ENCODE measurements around the gene FAM210B.

- TF ChIP-seq POLR2A (IDR thresholded peaks at IDR 0.05) (no peak), POLR2AphosphoS5 (IDR thresholded peaks at IDR 0.05) (no peak)
- TF ChIP-seq, protein P1, sequence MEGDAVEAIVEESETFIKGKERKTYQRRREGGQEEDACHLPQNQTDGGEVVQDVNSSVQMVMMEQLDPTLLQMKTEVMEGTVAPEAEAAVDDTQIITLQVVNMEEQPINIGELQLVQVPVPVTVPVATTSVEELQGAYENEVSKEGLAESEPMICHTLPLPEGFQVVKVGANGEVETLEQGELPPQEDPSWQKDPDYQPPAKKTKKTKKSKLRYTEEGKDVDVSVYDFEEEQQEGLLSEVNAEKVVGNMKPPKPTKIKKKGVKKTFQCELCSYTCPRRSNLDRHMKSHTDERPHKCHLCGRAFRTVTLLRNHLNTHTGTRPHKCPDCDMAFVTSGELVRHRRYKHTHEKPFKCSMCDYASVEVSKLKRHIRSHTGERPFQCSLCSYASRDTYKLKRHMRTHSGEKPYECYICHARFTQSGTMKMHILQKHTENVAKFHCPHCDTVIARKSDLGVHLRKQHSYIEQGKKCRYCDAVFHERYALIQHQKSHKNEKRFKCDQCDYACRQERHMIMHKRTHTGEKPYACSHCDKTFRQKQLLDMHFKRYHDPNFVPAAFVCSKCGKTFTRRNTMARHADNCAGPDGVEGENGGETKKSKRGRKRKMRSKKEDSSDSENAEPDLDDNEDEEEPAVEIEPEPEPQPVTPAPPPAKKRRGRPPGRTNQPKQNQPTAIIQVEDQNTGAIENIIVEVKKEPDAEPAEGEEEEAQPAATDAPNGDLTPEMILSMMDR (IDR thresholded peaks at IDR 0.05): no peak
Observed at GRCh38 chr20:56417402-56417801, 58.6 kb downstream of the FAM210B start.
